ENCODE measurements around the gene HOOK2. TPM values are rescaled to one million over a fixed set of nuclear protein-coding genes. Genes with fewer than 3 reads are reported as not detected.
"Not testable (repeated sequence)": the region's sequence is repeated elsewhere in the genome, so short reads cannot be mapped to it uniquely, and the experiment has no call there.

HOOK2 gene
- 100 to 1,000 TPM in 1 of 3 donors, 10 to 100 TPM in 2; 41.1 to 210 (median 57.2) TPM for polyA plus RNA-seq

DNA sequence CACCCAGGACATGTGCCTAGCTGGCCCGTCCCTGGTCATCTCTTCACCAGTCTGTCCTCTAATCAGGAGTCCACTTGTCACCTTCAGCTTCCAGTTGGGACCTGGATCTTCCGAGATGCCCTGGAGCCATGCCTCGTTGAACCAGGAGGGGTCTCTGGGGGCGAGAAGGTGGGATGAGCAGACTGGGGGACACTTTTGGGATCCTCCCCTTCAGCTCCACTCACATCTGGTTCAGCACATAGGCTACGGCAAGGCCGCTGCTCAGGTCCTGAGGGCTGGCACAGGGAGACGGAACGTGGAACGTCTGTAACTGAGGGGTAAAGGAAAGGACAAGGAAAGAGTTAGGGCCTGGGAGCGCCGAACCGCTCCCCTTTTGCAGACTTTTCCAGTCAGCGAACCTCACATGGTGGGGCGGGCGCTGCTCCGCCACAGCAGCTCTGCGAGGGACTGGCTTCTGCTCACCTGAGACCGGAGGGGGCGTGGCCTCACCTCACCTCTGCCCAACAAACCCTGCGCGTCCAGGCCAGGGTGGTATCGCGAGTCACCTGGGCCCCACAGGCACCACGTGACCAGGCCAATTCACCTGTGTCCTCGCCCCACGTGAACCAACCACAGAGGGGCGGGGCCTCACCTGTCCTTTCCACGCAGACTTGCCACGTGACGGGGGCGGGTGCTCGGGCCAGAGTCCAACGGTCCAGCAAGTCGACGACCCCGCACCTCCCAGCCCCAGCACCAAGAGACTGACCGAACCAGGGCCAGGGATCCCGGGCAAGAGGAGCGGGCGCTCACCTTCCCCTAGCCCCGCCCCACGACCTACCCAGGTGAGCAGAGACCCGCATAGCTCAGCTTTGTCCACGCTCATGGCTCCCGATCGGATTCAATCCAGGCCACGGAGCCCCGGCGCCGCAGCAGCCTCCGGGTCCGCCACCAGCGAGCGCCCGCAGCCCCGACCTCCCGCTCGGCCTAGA lies at the start of gene HOOK2:
Gene HOOK2, minus strand, starts transcription at position 965 of the 968 bp plus-strand sequence. Its CDS starts 103 bp downstream, at position 862.
- no peak within 1 kb of the TSS for H3K27ac ChIP-seq (ENCODE audit: low read depth, low read length)
- 7 to 22% (median 18%) methylated on average over 55 to 58 of the region's 58 CpGs for WGBS, 3 donors

GRCh38 chr19:12821761-12822160 lies 46.4 kb upstream of the HOOK2 start:
- H3K27ac ChIP-seq (ENCODE audit: low read depth, low read length): no peak overlapping the region
- 86 to 93% (median 93%) methylated on average over 2 of the region's 2 CpGs for WGBS, 3 donors

- 90 to 94% (median 93%) methylated on average over 11 of the region's 11 CpGs for WGBS, 3 donors
- not testable (repeated sequence) for H3K27ac ChIP-seq (ENCODE audit: low read depth, low read length)
Observed at GRCh38 chr19:12817810-12818209, 42.5 kb upstream of the HOOK2 start.

- WGBS, 3 donors: 91 to 97% (median 92%) methylated on average over 6 of the region's 6 CpGs
- H3K27ac ChIP-seq (ENCODE audit: low read depth, low read length): not testable (repeated sequence)
Observed at GRCh38 chr19:12817188-12817587, 41.8 kb upstream of the HOOK2 start.

DNA sequence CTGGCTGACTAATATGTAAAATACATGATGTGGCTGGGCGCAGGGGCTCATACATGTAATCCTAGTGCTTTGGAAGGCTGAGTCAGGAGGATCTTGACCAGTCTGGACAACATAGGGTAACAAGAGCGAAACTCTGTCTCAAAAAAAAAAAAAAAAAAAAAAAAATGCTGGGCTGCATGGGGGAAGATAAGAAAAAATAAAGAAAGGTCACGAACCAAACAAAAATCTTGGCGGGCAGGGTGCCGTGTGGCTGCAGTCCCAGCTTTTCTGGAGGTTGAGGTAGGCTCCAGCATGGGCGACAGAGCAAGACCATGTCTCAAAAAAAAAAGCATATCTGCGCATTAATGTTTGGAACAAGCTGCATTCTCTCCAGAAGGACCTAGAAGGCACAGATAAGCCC lies 39.7 kb upstream of the HOOK2 start:
- 89 to 92% (median 92%) methylated on average over 7 of the region's 7 CpGs for WGBS, 3 donors
- no peak overlapping the region for H3K27ac ChIP-seq (ENCODE audit: low read depth, low read length)

DNA sequence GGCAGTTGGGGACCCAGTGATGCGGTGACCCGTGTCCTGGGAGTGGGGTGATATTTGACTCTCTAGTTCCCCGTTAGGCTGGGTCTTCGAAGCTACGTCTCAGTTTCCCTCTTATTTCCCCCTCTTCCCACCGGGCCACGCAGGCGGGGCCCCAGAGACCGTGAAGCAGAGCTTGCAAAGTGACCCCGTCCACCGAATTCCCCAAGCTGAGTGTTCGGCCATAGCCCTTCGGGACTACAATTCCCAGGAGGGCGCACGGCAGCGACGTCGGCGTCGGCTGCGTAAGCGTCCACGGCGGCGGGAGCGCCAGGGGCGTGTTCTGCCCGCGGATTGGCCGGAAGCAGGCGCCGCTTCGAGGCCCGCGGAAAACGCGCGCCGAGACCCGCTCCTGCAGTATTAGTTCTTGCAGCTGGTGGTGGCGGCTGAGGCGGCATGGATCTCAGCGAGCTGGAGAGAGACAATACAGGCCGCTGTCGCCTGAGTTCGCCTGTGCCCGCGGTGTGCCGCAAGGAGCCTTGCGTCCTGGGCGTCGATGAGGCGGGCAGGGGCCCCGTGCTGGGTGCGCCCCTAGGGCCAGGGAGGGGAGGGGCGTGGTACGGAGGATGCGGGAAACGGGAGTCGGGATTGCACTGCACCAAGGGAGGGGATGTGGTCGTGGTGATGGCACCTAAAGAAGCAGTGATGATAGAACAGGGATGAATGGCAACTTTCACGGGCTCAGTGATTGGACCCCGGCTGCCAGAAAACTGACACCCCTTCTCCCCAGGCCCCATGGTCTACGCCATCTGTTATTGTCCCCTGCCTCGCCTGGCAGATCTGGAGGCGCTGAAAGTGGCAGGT lies 31.1 kb upstream of the HOOK2 start, which contains the start of gene RNASEH2A:
Gene RNASEH2A, plus strand, starts transcription at position 343 of the 840 bp plus-strand sequence. Its CDS starts 90 bp downstream, at position 433.
- H3K27ac ChIP-seq (ENCODE audit: low read depth, low read length): no peak within 1 kb of the TSS
- WGBS, 3 donors: 4% methylated on average over 63 to 66 of the region's 66 CpGs

DNA sequence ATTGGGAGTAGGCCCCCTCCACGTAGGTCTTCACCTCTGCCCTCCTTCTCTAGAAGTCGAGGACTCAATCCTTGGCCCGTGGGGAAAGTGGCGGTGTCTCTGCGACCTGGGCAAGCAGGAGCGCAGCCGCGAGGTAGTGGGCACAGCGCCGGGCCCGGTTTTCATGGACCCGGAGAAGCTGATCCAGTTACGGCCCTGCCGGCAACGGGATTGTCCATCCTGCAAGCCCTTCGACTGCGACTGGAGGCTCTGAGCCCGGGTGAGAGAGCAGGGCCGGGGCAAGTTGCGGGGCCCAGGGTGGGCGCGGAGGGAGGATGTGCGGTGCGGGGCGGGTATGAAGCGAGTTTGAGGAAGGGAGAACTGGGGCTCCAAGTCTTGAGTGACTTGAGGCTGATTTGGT lies 28.7 kb upstream of the HOOK2 start:
- H3K27ac ChIP-seq (ENCODE audit: low read depth, low read length): no peak overlapping the region
- 91 to 94% (median 93%) methylated on average over 26 of the region's 26 CpGs for WGBS, 3 donors

DNA sequence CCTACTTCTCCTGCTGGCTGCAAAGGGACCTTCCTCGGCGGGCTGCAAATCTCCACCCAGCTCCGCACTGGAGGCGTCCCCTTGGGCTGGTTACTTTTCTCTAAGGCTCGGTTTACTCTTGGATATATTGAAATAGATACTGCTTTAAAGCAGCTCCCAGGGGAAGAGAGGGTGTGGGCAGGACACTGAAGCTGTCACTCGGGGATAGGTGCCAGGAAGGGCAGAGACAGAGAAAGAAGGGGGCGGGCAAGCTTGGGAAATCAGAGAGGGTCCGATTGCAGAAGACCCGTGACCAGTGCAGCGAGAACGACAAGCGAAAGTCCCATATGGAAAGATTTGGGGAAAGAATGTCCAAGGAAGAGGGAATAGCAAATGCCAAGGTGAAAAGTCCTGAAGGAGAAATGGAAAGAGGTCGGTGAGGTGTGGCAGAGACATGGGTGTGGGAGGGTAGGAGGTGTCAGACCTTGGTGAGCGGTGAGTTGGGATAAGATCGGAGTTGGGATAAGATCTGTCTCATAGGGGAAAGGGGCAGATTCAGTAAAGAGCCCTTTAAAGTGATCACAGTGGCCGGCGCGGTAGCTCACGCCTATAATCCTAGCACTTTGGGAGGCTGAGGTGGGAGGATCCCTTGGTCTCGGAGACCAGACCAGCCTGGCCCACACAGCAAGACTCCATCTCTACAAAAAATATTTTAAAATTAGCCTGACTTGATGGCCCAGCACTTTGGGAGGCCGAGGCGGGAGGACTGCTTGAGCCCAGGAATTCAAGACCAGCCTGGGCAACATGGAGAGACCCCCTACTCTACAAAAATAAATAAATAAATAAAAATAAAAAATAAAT lies 27.1 kb upstream of the HOOK2 start:
- no peak overlapping the region for H3K27ac ChIP-seq (ENCODE audit: low read depth, low read length)
- WGBS, 3 donors: 33 to 48% (median 40%) methylated on average over 22 of the region's 22 CpGs

- no peak within 1 kb of the TSS for H3K27ac ChIP-seq (ENCODE audit: low read depth, low read length)
- WGBS, 3 donors: 0% methylated on average over 76 to 78 of the region's 78 CpGs
Observed at GRCh38 chr19:12801466-12802266, 26.3 kb upstream of the HOOK2 start, which contains the start of the genes PRDX2 and THSD8. PRDX2 (minus strand) TSS chr19:12801800; CDS start chr19:12801261, 539 bp downstream. THSD8 (plus strand) TSS chr19:12802069; CDS start chr19:12802072, 3 bp downstream.

DNA sequence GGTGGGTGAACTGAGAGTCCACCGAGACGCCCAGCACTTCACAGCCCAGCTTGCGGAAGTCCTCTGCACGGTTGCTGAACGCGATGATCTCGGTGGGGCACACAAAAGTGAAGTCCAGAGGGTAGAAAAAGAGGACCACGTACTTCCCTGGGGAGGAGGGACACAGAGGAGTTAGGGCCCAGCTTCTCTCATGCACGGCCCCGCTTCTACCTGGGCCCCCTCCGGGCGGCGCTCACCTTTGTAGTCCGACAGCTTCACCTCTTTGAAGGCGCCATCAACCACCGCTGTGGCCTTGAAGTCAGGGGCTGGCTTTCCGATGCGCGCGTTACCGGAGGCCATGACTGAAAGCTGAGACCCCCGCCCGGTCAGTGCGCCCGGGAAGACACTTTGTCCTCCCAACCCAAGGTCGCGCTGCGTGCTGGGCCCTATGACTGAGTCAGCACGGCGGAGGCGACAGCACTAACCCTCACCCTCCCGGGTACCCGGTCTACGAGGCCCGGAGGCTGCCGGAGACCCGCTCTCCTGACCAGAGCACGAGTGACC lies 25.6 kb upstream of the HOOK2 start:
- WGBS, 3 donors: 3 to 14% (median 10%) methylated on average over 35 to 38 of the region's 38 CpGs
- no peak overlapping the region for H3K27ac ChIP-seq (ENCODE audit: low read depth, low read length)

DNA sequence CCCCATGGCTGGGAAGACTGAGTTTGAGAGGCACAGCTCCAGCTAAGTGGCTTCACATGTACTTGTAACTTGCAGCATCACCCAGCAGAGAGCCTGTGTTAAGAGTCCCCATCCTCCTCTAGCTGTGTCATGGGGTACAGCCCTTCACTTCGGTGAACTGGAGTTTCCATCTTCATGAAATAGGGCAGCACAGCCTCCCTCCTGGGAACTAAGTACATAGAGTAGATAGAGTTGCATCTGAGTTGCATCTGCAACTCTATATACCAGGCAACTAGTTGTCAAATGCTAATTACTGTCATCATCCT lies 25.1 kb upstream of the HOOK2 start:
- H3K27ac ChIP-seq (ENCODE audit: low read depth, low read length): no peak overlapping the region
- 76 to 91% (median 76%) methylated on average over 1 of the region's 1 CpG for WGBS, 3 donors

DNA sequence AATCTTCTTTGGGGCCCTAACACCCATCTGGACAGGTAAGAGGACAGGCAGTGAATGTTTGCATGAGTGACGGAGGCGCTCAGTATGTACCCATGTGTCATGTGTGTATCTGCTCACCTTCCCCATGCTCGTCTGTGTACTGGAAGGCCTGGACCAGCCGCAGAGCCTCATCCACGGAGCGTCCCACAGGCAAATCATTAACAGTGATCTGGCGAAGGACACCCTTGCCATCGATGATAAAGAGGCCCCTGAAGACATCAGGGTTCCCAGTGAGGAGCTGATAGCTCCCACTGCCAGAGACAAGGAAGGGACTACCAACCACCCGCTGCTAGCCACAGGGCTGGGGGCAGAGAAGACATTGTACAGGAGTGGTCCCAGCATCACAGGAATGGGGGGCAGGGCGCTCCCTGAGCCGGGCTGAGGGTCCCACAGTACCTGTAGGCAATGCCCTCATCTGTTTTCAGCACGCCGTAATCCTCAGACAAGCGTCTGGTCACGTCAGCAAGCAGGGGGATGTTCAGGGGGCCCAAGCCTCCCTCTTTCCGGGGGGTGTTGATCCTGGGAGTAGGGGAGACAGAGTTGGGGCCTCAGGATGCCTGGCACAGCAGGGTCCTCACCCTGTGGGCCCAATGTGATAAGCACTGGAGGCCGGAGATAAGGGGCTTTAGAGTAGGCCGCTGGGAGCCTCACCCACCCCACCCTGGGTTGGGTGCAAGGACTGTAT lies 24.6 kb upstream of the HOOK2 start:
- WGBS, 3 donors: 69 to 93% (median 90%) methylated on average over 18 of the region's 18 CpGs

DNA sequence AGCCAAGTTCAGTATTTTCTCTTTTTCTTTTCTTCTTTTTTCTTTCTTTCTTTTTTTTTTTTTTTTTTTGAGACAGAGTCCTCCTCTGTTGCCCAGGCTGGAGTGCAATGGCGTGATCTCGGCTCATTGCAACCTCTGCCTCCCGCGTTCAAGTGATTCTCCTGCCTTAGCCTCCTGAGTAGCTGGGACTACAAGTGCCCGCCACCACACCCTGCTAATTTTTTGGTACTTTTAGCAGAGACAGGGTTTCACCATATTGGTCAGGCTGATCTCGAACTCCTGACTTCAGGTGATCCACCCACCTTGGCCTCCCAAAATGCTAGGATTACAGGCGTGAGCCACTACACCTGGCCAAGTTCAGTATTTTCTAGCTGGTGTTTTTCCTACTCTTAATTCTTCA lies 22.3 kb upstream of the HOOK2 start:
- WGBS, 3 donors: 97 to 99% (median 99%) methylated on average over 7 of the region's 7 CpGs
- H3K27ac ChIP-seq (ENCODE audit: low read depth, low read length): not testable (repeated sequence)

More for the DNA sequence above, 24.6 kb upstream of the HOOK2 start:
- H3K27ac ChIP-seq (ENCODE audit: low read depth, low read length): no peak overlapping the region

DNA sequence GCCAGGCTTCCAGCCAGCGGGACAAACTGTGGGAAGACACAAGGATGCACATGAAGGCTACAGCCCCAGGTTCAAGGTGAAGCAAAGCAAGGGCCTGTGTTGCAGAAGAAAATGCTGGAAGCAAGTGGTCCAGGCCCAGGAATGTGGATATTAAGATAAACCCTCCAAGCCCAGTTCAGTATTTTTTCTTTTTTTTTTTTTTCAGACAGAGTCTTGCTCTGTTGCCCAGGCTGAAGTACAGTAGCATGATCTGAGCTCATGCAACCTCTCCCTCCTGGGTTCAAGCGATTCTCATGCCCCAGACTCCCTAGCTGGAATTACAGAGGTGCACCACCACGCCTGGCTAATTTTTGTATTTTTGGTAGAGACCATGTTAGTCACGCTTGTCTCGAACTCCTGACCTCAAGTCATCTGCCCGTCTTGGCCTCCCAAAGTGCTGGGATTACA lies 21.8 kb upstream of the HOOK2 start:
- WGBS, 3 donors: 92 to 94% (median 94%) methylated on average over 6 of the region's 6 CpGs
- no peak overlapping the region for H3K27ac ChIP-seq (ENCODE audit: low read depth, low read length)

DNA sequence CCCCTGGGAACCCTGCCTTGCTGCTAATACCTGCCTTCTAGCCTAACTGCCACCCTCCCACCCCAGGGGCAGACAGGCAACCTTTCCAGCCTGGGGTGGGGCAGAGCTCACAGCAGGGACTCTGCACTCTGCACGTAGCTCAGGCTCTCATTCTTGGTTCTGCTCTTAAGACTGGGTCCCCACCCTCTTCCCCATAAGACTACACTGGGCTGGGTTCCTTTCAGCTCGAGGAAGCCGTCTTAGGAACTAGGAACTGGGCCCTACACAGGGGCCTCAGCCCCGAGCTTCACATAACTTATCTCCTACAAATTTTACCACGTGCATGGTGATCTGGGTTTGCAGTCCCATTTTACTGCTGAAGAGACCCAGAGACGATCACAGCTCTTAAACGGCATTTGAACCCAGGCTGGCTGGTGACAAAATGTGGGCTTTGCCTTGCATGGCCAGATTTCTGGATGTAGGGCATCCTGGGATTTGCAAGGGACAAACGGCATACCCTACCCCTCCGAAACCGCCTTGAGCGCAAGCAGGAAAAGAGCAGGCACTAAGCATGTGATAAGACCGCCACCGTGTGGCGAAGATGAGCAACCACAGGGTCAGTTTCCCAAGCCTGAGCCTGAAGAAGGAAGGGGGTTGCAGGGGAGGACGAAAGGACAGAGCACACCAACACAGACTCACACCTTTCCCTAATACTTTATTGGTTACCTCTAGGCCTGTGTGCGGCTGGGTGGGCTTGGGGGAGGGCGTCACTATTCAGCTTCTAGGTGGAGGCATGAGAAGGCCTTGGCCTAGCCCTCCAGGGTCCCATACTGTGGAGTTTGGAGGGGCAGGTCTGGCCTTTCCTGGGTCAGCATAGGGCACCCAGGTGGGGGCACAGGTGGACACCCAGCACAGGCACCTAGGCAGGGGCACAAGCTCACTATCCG lies 21.1 kb upstream of the HOOK2 start:
- H3K27ac ChIP-seq (ENCODE audit: low read depth, low read length): no peak overlapping the region
- WGBS, 3 donors: 8 to 11% (median 10%) methylated on average over 18 of the region's 18 CpGs

All from adipose tissue (tissue), 3 donors.